GM04503 (cell line): Measurements from ENCODE around the gene SIAE.

Experiments used
- DNase-seq: peaks from one replicate; pipeline ENCODE4 v3.0.0-alpha.2; 2012; ENCODE audit warnings: low read depth

The SIAE gene, protein sequence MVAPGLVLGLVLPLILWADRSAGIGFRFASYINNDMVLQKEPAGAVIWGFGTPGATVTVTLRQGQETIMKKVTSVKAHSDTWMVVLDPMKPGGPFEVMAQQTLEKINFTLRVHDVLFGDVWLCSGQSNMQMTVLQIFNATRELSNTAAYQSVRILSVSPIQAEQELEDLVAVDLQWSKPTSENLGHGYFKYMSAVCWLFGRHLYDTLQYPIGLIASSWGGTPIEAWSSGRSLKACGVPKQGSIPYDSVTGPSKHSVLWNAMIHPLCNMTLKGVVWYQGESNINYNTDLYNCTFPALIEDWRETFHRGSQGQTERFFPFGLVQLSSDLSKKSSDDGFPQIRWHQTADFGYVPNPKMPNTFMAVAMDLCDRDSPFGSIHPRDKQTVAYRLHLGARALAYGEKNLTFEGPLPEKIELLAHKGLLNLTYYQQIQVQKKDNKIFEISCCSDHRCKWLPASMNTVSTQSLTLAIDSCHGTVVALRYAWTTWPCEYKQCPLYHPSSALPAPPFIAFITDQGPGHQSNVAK

DNA sequence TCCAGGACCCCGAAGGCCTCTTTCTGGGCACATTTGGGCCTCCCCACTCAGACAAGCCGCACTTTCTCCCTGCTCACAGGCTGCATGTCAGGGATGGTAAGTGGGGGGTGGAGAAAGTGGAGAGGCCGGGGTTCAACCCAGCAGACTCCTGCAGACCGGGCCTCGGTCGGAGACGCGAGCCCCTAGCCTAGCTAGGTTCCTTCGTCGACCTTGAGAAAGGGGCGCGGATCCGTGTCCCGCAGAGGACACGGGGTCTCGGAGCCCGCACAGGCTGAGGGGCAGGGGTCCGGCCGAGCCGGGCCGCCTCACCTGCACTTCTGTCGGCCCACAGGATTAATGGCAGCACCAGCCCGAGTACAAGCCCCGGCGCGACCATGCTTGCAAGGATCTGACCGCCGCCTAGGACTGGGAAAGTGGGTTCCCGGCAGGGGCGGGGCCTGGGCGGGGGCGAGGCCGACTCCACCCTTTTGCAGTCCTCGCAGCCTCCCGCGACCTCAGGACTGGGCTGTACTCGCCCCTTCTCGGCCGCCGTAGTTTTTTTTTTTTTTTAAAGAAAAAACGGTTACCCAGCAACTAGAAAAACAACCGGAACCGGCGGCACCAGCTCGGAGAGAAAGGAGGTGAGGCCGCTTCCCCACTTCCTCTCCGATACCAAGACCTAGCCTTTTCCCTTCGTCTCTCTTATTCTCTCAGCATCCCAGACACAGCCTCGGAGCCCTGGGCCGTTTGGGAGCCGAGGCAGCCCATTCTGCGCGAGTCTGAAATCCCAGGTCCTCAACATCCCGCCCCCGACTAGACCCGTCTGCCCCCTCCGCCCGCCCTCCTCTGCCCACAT, at the start of gene SIAE, which contains the start of gene SPA17:
Gene SIAE, minus strand, starts transcription at position 407 of the 835 bp plus-strand sequence. Its CDS starts 31 bp downstream, at position 376.
Gene SPA17, plus strand, starts transcription at position 572 of the 835 bp plus-strand sequence. CDS start 1,361 bp downstream, outside the sequence.
- peak; percentile 82 for DNase-seq

DNA sequence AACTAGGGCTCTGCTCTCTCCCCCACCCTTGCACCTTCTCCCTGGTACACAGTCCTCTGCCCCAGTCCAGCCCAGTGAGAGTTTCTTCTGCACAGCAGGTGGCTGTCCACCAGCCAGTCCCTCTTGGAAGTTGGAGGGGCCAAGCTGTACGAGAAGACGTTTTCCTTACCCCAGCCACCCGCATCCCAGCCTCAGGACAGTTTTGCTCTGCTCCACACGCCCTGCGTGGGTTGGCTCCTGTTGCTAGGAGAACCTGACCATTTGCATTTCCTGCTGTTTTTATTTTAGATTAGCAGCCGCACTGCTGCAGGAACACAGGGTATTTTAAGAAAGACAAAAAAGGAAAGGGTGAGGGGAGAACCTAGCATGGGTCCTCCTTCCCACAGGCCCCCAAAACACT, 48.6 kb upstream of the SIAE start:
- no peak for DNase-seq

DNA sequence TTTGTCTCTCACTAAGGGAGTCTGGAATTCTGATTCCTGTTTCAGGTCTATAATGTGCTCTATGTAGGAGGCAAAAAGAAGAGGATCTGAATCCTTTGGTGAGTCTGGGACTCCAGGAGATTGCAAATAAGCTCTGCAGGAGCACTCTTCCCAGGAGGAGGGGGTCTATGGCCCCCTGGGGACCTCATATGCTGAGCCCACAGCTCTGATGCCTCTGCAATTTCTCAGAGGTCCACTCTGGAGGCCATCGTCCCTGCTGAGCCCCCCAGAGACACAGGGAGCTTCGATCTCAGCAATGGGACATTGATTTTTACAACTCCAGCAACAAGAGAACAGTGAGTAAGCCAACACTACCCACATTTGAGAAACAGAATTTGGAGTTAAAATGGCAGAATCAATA, 46.0 kb upstream of the SIAE start:
- DNase-seq, result no peak

DNA sequence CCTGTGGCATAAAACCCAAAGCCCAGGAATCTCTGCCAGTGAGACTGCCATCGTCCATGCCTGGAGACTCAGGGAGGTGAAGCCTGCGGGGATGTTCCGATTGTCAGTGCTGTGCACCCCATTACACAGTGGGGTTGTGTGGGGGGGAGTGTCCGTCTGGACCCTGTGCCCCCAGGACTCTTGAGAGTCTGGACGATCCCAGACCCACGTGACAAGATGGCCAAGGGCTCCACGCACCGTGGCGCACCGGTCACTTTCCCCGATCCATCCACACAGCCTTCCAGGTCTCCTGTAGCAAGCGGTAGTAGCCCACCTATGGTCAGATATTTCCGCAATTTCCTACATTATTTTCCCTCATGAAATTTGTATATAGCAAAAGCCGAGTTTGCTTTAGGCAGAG, 45.3 kb upstream of the SIAE start:
- no peak for DNase-seq

DNA sequence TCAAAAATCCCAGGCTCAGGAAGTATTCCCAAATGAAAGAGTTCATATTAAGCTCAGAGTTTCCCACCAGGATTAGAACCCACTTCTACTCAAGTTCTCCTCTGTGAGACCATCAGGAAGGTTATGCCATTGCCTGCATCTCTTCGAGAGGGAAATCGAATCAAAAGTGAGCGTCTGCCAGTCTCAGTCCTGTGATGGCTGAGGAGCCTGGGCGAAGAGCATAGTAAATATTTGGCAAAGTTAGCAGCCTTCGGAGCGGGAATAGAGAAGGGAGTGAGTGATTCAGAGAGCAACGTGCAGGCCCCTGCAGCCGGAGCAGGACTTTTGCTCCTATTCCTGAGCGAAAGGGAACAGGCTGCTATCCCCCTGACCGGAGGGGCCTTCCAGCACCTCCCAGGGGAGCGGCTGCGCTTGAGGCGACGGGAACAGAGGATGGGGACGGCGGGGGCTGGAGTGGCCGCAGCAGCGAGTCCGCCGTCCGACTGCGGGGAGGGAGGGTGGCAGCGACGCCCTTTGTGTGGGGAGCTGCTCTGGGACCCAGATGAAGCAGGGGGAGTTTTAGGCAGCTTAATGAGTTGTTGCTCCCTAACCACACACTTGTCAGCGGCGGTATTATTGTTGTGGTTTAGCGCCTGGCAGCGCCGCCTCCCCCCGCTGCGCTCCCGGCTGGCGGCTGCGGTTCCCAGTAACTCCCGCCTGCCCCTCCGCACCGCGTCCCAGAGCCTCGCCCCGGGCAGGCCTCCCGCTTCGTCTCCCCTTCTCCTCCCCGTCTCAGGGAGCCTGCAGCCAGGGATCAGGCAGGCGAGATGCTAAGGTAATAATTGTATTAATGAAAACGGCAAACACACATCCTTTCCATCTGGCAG, 44.5 kb upstream of the SIAE start:
- no peak for DNase-seq

DNA sequence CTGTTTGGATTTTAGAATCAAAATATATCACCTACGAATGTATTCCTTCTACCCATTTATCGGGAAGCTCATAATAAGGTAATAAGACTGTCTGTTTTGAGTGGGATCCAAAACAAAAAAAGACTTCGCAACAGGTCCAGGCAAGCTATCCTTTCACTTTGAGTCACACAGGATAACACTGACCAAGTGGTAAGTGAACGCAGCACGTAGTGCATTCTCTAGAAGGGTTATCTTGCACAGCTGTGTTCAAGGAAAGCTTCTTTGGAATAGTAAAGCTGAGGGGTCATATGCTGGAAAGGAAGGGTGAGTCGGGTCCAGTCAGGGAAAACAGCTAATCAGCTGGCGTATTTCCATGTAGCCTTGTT, 43.9 kb upstream of the SIAE start:
- no peak for DNase-seq

DNA sequence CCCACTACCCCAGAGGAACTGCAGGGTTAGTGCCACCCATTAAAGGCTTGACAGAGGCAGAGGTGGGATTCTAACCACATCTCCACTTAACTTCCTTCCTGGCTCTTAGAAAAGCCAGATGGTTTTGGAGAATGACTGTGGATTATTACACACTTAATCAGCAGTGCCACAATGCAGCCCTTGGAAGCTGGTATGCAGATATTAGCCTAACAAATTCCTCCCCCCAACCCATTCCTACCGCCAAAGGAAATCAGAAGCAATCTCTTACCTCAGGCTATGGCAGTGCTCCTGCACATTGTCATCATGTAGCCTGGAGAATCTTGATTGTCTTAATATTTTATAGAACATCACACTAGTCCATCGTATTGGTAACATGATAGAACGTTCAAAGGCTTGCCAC, 43.1 kb upstream of the SIAE start:
- no peak for DNase-seq

DNA sequence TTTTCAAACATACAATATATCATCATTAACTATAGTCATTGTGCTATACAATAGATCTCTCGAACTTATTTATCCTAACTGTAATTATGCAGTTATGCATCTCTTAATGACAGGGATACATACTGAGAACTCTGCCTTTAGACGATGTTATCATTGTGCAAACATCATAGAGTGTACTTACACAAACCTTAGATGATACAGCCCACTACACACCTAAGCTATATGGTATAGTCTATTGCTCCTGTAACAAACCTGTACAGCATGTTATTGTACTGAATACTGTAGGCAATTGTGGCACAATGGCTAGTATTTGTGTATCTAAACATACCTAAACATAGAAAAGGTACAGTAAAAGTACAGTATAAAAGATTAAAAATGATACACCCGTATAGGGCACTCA, 38.9 kb upstream of the SIAE start:
- DNase-seq, result no peak

DNA sequence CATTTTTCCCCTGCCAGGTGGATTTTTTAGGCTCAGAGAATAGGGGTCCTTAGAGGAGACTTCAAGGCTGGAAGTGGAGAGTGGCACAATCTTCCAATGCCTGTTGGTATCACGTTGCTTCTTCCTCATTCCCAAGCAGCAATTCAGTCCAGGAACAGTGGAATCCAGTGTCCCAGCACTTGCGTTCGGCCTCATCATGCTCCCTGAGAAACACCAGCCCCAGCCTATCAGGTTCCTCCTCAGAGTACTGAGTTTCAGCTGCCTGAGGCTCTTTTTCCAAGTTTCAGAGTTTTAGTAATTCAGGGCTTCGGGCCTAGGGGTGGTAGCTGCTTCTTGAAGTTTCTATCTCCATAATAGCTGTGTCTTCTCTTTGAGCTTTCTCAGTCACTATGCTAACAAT, 34.3 kb upstream of the SIAE start:
- no peak for DNase-seq

DNA sequence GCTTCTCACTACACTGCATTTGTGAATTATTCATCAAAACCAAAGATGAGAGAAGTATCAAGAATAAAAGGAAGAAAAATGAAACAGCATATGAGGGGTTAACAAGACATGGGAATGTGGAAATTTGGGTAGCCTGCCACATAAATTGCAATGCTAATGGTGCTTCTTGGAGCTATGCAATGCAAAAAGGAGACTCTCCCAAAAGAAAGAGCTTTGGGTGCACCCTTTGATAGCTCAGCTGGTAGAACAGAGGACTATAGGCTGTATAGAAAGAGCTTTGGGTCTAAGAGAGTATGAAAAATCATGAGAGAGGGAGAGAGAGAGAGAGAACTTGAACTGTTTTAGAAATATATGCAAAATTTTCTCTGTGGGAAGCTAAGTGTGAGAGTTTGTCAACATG, 26.5 kb upstream of the SIAE start:
- DNase-seq, result no peak

DNA sequence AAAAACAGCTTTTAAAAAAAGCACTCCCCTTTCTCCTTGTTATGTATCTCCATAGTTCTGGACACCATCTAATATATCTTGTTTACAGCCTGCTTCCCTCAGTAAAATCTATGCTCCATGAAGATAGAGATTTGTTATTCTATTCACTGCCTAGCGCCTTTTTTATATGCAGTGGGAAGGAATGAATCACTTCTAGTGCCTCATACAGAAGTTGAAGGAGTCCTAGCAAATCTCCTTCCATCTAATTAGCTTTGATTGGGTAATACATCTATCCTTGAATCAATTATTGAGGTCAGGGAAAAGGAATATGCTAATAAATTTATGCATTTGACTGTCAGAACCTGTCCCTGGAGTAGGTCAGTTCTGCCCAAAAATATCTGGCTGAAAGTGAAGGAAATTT, 26.0 kb upstream of the SIAE start:
- no peak for DNase-seq

DNA sequence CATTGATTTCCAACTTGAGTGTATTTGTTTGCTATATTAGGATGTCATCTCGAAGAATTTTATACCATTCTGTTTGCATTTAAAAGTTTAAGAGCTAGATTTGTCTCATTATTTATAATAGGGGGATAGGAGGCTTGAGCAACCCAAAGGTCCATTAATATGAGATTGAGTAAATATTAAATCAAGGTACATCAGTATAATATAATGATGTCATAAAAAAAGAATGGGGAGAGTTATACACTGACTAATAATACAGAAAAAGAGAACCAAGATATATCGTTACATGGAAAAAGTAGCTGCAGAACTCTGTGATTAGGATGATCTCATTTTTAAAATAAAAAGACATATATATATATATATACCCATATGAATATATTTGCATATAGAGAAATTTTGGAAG, 19.6 kb upstream of the SIAE start:
- no peak for DNase-seq

DNA sequence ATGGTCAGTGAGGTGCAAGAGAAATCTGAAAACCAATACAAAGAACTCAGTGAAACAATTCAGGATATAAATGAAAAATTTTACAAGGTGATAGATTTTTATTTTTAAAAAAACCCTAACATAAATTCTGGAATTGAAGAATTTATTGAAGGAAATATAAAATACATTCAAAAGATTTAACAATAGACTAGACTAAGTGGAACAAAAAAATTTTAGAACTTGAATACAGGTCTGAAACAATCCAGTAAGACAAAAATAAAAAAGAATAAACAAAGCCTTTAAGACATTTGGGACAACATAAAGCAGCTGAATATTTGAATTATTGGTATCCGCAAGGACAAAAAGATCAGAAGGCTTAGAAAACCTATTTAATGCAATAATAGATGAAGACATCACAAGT, 8.9 kb upstream of the SIAE start:
- DNase-seq, result no peak

DNA sequence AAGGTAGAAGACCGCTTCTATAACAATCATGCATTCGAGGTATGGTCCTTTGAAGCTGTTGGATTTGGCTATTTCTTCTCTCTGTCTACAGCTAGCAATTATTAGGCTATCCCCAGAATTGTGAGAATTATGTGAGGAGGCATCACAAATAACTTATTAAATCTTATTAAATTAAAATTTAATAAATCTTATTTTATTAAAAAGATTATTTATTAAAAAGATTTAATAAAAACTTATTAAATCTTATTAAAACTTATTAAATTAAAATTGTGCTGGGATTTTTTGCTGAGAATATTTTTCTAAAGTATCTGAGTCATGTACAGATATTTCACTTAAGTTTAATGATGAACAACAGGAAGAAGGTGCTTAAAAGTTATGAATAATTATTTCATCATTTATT, 7.9 kb upstream of the SIAE start:
- DNase-seq, result no peak

DNA sequence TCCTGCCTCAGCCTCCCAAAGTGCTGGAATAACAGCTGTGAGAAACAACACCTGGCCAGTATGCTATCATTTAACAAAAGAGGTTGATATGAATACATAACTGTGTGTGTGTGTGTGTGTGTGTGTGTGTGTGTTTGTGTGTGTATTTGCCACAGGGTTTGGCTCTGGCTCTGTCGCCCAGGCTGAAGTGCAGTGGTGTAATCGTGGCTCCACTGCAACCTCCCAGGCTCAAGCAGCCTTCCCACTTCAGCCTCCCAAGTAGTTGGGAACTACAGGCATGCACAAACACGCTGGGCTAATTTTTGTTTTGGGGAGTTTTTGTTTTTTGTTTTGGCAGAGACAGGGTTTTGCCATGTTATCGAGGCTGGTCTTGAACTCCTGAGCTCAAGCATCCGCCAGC, 4.9 kb upstream of the SIAE start:
- no peak for DNase-seq

DNA sequence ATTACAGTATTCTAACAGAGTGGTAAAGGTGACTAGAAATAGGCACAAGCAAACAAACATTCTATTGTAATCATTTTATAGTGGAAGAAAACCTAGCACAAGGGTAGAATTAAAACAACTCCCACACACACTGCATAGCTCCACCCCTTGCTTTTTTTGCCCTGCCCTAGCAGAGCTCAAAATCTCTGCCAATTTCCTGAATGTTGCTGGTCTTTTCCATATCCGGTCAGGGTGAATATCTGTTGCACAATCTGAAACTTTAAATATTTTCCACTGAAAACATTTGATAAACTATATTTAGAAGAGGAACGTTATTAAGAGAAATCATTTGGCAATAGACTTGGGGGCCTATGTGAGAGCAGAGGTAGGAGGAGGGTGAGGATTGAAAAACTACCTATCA, 2.8 kb upstream of the SIAE start:
- peak; percentile 24 for DNase-seq

DNA sequence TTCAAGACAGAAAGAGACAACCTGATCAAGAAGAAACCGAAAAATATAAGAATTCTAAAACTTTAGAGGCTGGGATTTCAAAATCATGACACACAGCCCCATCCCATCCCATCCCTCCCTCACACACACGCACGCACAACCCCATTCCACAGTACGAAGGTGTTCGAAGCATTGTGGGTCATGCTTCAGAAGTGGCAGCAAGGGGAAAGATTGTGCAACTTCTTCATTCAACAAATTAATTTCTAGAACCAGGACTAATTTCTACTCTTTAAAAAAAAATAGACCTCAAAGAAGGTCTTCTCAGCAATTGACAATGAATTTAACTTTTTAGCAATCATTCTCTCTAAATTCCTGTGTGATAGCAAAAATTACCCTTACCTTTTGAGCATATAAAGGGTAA, 1.0 kb upstream of the SIAE start:
- no peak for DNase-seq

DNA sequence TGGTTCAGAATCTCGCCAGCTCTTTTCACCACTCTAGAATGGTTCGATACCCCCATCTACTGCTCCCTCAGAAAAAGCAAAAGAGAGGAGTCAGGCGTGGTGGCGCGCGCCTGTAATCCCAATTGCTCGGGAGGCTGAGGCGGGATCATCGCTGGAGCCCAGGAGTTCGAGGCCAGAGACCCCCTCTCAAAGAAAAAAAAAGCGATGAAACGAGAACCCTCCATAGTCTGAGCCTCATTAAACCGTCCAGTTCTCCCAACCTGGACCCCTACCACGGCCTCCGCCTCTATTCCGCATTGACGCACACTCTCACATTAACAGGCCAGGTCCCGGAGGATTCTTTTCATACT, 604 bp upstream of the SIAE start:
- no peak for DNase-seq

DNA sequence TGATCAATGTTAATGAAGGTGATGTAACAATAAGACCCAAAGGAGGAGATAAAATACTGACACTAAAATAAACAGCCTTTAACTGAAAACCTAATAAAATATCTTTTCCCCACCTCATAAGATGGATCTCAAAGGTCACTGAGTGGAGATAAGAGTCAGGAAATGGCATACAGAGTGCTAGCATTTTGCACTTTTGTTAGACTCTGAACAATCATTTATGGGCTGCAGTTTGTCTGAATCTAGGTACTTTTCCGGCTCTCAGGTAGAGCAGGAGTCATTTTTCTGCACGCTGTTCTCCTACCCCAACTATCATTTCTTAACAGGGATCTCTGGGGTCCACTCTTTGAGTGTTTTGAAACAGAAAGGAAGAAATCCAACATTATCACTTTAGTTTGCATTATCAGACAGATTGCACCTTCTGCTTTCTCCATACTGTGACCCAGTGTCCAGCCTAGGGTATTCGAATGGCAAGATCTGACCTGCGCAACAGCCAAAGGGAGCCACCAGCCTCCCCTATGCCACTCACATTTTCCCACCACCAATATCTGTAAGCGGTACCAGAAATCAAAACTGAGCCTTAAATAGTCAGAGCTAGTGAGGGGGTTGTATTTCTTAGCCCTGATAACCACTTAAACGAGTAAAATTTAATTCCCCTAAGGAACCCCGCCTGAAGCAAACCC, 863 bp downstream of the SIAE start:
- DNase-seq, result no peak

DNA sequence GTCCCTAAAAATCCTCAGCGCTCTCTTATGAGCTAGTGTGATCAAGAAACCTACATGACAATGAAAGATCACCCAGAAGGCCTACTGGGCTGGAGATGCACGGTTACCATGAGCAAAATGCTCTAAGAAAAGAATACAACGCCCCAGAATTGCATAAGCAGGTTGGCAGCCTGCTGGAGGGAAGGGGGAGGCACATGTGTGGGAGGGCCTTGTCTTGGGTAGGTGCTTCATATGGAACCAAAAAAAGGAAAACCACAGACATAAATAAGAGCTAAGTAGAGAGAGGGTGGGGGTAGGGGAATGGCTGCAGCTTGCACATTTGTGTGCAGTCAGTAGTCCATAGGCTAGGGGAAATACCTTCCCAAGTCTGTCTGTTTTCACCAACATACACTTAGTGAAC, 2.8 kb downstream of the SIAE start:
- no peak for DNase-seq

DNA sequence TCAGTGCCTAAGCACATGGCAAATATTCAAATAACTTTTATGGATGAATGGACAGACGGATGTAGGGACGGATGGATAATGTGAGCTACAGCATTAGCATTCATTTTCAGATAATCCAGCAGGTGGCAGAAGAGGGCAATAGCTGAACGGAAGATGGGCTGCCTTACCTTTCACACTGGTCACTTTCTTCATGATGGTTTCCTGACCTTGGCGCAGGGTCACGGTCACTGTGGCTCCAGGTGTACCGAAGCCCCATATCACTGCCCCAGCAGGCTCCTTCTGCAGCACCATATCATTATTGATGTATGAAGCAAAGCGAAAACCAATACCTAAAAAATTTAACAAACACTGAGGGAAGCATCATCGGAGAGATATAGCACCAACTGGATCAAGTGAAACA, 4.3 kb downstream of the SIAE start:
- no peak for DNase-seq

DNA sequence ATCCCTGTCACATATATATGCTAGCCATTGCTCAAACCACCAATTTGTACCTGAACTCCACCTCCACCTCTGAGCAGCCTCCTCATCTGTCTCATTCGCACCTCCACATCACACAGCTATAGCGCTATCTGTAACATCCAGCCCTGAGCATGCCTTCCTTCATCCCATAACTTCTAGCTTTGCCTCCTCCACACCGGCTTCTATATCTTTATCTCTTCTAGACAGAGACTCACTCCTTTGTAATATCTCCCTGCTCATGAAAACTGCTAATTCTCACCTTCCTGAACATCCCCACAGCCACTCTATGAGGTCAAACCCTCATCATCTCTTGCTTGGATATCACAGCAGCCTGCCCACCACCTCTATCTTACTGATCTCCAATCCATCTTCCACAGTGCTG, 5.9 kb downstream of the SIAE start:
- DNase-seq, result no peak
